ENCODE measurements around the gene TNFSF13B.
"Not testable (repeated sequence)": the region's sequence is repeated elsewhere in the genome, so short reads cannot be mapped to it uniquely, and the experiment has no call there.

The TNFSF13B gene, protein sequence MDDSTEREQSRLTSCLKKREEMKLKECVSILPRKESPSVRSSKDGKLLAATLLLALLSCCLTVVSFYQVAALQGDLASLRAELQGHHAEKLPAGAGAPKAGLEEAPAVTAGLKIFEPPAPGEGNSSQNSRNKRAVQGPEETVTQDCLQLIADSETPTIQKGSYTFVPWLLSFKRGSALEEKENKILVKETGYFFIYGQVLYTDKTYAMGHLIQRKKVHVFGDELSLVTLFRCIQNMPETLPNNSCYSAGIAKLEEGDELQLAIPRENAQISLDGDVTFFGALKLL
- total RNA-seq = 4.9 to 13.9 reads per million in 2 donors

DNA sequence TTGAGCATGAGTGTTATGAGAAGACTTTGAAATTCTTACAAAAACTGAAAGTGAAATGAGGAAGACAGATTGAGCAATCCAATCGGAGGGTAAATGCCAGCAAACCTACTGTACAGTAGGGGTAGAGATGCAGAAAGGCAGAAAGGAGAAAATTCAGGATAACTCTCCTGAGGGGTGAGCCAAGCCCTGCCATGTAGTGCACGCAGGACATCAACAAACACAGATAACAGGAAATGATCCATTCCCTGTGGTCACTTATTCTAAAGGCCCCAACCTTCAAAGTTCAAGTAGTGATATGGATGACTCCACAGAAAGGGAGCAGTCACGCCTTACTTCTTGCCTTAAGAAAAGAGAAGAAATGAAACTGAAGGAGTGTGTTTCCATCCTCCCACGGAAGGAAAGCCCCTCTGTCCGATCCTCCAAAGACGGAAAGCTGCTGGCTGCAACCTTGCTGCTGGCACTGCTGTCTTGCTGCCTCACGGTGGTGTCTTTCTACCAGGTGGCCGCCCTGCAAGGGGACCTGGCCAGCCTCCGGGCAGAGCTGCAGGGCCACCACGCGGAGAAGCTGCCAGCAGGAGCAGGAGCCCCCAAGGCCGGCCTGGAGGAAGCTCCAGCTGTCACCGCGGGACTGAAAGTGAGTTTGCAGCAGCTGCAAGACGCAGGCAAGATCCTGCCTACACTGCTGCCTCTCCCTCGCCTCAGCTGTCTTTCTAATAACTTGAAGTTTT, at the start of gene TNFSF13B:
TSS of gene TNFSF13B (plus strand) at position 118 of the 728 bp plus-strand sequence. CDS start at position 296, 178 bp downstream.
- no peak for DNase-seq

DNA sequence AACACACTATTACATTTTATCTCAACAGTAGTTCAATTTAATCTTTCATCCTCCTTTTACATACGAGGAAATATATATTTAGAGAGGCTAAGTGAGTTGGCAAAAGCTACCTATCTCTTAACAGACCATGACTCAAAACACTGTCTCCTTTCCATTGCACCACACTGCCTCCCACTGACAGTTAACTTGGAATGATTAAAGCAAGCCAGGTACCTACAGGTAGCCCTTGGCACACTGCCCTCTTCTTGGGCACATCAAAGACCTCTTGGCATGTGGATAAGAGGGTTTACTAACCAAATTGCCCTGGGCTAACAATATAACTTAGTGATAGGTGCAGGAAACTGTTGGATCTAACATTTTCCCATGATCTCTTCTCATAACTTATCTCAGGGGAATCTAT, 49.5 kb upstream of the TNFSF13B start:
- DNase-seq = no peak

DNA sequence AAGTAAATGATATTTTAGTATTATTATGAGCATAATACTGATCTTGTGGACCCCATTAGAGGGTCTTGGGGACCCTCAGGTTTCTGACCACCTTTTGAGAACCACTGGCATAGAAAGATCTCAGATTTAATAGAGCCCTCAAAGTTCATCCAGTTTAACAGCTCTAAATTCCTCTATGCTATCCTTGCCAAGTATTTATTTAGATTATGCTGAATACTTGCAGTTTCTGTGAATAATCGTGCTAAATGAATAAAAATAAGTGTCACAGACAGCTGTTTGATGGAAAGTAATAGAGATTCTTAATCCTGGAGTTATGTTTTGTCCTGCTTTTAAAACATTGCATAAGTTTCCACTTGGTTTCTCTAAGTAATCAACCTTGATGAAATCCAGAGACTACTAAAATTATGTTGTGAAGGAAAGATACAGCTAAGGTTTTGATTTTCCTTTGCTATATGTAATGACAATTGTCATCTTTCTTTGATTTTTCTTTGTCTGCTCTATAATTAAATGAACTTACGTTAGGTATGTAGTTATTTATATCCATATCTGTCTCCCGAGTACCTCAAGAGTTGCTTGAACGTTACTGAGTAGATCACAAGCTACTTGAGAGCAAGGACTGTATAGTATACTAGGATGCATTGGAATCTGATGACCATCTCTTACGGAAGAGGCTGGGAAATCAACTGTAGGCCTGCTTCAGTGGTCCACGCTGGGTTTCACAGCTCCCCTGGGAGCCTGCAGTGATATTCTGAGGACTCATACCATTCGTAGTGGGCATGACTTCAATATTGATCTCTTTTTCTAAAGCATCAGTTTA, 45.6 kb upstream of the TNFSF13B start:
- no peak for DNase-seq

DNA sequence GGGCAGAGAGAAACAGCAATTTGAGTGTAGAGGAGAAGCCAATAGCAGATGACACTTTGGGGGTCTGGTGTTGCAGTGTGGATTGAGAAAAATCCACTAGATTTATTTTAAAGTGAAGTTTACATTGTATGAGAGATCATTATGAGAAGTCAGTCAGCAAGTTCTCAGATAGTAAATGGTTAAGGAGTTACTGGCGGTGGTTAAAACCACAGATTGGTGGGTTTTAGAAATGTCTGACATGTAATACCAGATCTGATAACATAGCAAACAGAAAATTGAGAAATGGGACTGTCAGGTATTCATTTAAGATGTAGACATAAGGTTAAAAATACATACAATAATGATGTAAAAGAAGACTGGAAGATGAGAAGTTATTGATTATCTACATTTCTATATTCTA, 44.1 kb upstream of the TNFSF13B start:
- no peak for DNase-seq

DNA sequence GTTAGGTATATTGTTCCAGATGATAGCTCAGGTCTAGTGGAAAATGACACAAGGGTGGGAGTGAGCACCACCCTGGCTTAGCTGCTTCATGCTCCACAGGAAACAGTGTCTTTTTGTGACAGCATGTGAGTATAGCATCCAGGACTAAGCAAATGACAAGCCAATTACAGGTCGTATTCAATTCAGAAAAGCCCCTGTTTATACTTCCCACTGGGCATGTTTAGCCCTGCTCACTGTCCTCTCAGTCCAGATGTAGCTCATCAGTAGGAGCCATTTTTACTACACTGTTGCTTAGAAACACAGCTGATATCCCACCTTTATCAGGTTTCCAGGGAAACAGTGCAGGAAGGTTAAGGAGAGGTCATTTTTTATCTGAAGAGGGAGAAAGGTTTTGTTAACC, 43.3 kb upstream of the TNFSF13B start:
- no peak for DNase-seq

DNA sequence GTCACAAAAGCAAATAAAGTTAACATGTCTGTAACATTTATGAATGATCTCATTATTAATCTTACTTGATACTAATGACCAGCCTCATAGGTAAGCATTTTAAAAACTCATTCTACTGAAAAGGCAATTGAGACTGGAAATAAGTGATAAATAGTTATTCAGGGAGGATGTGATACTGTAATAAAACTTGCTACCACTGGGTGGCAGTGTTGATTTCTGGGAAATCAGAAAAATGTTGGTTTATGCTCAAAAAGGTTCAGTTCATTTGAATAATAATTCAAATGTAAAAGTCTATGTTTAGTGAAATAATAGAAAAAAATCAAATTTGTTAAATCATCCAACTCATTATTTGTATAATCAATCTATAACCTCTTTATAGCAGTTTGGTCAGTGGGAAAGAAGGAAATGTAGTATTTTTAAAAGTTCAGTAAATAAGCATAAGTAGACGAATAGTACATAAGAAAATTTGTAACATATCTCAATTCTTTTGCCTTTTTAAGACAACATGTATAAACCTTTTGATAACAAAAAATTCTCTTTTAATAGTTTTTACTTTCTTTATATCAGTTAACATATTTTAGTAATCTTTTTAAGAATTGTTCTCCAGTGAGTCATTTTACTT, 41.8 kb upstream of the TNFSF13B start:
- no peak for DNase-seq

DNA sequence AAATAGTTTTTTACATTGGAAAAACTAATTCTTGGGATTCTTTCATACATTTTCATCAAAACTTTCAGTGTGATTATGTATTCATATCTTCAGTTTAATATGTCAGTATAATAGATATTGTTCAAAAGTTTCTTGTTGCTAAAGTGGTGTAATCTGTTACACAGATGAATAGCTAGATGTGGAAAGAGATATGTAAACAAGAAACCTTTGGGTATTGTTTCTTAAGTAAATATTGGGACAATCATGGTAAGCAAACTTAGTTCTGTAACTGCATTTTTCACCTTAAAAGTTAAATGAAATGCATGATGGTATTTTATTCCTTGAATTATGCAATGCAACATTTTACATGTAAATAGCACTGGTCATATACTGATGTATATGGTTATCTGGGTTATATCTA, 39.1 kb upstream of the TNFSF13B start:
- no peak for DNase-seq

DNA sequence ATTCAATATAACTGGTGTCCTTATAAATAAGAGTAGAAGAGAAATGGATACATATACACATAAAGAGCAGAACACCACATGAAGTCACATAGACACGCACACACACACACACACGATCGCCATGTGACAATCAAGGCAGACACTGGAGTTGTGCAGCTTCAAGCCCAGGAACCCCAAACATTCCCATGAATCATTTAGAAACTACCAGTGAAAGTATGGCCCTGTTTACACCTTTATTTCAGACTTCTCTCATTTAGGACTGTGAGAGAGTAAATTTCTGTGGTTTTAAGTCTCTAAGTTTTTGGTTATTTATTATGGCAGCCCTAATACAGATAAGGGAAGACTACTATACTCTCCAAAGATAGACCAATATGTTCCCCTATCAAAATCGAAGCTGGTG, 20.4 kb upstream of the TNFSF13B start:
- no peak for DNase-seq

DNA sequence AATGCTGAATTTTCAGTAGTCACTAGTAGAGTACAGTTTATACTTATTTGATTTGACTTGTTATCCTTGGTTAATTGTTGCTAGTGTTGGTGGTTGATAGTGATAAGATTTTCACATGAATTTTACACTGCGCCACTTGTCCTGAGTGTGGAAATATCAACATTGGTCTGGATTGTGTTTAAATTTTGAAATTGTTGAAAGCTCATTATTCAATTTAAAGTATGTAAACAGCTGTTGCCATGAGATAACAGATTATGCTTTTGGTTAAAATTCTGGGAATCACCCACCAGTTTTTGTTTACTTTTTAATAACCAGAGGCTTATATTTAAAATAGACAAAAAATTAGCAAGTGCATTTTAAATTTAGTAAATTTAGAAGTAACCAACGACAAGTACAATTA, 12.3 kb upstream of the TNFSF13B start:
- DNase-seq = no peak

DNA sequence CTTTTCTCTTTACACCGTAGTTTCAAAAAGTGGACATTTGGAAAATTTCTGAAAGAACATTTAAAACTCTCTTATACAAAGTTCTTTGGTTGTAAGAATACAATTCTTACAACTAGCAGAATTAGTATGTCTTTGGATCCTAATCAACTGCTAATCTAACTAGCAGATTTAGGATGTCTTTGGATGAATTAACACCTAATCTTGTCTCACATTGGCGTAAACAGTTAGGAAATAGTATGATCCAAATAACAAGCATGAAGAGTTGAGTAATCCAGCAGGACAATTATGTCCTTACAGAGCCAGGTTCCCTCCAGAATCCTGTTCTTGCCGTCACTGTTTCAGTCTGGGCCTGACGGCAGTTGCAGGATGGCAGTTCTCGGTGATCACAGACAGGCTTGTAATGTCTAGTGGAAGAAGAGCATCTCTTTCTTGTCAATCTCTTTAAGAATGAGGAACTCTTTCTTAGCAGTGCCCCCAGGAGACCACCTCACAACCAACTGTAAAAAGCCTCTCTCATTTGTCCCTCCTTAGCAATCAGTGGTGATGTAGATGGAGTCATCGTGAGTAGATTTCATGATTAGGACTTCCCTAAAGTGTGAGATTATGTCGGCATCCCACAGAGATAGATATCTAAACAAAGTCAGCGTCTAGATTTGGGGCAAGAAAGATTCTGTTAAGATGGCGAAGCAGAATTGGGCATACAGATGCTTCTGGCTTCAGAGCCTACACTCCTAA, 5.7 kb upstream of the TNFSF13B start:
- no peak for DNase-seq

DNA sequence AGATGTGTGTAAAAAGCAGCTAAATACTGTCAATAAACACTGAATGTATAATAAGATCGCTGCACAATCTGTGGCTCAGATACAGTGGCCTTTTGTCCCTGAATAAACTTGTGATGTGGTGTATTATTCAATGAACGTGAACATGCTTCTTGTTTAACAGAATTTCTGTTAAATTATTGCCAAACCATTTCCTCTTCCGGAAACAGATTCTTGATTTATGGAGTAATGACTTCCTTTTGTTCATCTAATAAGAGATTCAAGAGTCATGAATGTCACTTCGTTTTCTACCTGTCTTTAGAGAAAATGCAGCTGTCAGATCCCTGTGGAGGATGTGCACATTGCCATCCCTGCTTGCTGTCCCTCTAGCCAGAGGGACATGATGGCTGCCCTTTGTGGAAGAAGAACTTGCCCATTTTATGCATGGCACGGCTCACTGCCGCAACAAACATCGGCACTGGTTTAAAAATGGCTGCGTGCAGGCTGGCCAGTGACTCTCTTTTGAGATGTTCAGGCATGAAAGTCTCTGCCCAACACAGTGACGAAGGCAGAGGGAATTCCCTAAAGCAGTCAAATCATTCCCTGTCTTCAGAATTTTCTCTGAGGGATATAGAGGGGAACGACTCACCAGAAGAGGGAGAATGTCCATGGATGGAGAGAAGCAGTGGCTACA, 3.1 kb upstream of the TNFSF13B start:
- no peak for DNase-seq

DNA sequence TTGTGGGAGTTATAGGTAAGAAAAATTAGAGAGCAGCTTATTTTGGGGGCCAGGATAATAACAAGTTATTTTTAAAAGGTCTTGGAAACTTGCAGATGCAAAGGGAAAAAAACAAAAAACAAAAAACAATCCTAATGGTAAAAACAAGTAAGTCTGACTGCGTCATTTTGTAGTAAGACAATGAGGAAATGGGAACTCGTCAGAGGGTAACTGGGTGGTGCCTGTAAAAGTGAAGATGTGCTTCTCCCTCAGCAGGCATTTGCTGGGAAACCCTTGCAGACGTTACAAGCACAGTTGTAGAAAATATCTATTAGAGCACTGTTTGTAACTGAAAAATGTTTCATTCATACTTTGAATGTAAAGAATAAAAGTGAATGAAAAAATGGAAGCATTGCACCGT, 2.2 kb upstream of the TNFSF13B start:
- no peak for DNase-seq

DNA sequence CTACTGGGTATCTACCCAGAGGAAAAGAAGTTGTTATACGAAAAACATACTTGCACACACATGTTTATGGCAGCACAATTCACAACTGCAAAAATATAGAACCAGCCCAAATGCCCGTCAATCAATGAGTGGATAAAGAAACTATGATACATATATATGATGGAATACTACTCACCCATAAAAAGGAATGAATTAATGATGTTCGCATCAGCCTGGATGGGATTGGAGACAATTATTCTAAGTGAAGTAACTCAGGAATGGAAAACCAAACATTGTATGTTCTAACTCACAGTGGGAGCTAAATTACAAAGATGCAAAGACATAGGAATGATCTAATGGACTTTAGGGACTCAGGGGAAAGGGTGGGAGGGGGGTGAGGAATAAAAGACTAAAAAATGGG, 1.7 kb upstream of the TNFSF13B start:
- not testable (repeated sequence) for DNase-seq

DNA sequence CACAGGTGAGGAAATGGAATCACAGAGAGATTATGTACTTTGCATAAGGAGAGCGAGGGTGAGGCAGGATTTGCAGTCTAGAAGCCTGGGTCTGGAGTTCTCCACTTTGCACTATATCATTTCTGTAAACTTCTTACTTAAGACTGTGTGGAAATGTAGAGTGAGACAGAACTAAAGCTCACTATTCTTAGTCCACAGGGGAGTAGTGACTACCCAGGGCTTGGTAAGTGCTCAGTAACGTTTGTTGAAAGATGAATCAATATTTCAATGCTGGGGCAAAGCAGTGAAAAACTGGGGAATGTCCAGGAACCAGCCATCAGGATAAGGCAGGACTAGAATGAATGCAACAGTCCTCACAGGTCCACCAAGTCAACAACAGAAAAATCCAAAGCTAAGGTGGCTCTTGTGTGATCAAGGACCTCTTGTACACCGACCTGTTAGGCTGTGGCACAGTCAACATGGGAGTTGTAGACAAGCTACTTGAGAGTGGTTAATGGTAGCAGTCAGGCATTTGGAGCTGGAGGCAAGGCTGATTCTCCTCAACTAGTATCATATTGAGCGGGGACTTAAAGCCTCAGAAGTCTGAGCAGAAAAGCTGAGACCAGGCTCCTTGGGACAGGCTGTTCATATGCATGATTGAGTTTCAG, 929 bp upstream of the TNFSF13B start:
- no peak for DNase-seq

DNA sequence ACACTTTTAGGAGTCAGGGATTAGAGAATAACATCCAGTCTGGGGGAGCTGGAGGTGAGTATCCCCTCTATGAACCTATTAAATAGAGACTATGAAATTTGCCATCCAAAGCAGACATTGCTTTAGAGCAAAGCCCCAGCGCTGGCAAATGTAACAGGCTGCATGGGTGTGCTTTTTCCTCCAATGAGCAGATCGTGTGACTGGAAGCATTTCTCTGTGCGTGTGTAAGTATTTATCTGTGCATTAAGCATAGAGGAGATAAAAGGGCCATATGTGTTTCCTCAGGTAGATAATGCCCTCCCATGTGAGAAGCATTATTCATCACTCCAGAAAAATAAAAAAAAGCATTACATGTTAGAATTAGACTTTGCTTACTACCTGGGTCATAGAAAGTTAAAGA, 924 bp downstream of the TNFSF13B start:
- no peak for DNase-seq

DNA sequence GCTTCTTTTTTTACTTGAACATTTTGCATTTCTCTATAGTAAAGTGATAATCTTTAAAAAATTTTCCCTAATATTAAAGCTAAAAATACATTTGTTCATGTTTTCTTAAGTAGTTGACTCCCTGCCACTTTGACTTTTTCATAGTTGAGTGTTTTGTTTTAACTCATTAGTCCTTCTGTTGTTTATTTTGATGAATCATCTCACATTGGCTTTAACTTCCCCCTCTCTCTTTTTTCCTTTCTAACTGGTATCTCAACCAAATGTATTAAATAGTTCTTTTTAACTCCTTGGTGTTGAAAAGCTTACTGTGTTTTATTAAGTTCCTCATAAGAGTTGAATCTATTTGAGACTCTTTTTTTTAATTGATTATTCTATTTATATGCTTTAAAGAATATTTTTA, 2.8 kb downstream of the TNFSF13B start:
- no peak for DNase-seq

DNA sequence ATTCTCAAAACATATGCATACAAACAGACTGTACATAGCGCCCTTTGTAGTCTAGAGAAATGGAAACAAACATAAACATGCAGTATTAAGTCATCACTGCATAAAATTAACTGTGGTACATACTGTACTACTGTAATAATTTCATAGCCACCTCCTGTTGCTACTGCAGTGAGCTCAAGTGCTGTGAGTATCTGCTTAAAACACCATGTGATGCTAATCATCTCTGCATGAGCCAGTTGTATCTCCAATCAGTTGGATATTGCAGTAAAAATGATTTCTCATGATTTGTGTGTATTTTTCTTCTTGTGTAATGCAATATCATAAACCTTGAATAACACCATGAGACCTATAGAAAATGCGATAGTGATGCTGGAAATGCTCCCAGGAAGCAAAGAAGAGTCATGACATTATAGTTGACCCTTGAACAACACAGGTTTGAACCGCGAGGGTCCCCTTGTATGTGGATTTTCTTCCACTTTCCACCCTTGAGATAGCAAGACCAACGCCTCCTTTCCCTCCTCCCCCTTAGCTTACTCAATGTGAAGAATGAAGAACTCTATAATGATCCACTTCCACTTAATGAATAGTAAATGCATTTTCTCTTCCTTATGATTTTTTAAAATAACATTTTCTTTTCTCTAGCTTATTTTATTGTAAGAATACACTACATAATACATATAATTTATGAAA, 4.1 kb downstream of the TNFSF13B start:
- DNase-seq = no peak

DNA sequence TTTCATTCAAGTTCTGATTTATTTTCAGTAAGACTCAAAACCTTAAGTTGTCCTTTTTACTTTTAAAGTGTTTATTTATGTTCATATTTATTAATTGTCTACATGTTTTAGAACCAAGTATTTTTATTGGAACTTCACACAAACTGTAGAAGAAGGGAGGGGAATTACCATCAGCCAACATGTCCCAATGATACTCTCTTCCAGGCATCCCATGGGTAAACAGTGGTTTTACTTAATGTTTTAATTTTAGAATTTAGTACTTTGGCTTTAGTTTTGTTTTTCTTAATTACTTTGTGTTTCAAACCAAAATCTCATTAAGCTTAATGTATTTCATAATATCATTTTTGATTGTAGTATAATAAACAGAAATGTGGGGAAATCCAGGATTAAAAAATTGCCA, 5.2 kb downstream of the TNFSF13B start:
- no peak for DNase-seq

DNA sequence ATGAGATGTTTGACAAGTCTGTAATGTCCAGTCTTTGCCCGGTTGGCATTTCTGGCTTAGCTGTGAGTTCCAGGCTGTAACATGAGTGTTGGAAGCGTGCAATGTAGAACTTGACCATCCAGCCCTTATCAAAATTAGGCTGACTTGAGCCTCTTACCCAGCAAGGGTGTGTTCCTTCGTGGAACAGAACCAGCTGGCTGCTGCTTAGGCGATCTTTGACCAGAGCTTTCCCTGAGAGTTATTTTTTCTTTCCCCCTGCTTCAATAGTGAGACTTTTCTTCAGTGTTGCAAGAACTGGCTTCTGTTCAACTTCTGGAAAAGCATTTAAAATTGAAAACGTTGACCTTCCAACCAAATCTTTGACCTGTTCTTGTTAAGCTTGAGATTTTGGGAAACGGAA, 6.5 kb downstream of the TNFSF13B start:
- DNase-seq = no peak

DNA sequence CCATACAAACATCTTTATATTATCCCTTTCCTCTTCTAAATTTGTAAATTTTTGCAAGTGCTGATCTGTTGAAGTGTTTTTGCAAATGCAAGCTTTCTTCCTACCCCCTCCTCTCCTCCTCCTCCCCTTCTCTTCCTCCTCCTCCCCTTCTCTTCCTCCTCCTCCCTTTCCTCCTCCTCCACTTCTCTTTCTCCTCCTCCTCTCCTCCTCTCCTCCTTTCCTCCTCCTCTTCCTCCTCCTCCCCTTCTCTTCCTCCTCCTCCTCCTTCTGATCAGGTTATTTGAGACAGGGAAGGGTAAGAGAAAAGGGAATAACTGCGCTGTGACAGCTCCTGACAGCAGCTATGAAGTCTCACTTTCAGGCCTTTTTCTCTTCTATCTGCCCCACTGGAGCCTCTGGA, 8.9 kb downstream of the TNFSF13B start:
- no peak for DNase-seq

DNA sequence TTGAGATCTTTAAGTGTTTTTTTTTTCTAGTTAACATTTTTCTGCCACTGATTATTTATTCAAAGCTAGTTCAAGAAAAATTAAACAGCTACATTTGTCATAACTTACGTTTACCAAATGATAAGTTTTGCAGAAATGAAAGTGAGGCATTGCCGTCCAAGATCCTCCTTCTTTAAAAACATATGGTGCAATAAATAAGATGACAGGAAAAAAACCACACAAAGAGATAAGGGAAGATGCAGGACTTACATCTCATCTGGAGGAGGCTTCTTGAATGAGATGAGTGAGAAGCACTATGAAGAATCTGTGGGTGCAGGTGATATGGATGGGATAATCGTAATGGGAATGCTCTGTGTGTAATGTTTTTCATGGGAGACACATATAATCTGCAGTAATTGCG, 12.4 kb downstream of the TNFSF13B start:
- no peak for DNase-seq
